Liver (tissue), 3 donors: Measurements from ENCODE around the gene TXNRD2.

Experiments
- CTCF ChIP-seq: fragments of 150-350 bp; IDR thresholded peaks from 2 replicates; pipeline ENCODE4 v1.5.1; 2017; ENCODE audit warnings: improper control_type of control experiment, low read depth, low read length; ENCODE audit not compliant: missing input control
- EGR1 ChIP-seq, 2 donors: IDR thresholded peaks; 2 replicates each; pipeline ENCODE4 v1.6.1; 2016 to 2018; ENCODE audit warnings: antibody characterized with exemption in 2 of 2, low read depth in 2 of 2
- MAX ChIP-seq: IDR thresholded peaks from 2 replicates; pipeline ENCODE4 v1.6.1; 2016; ENCODE audit warnings: antibody characterized with exemption
- donor health status: healthy.
- donor health status: healthy.

GRCh38 chr22:19929586-19930550 lies 11.8 kb downstream of the TXNRD2 start:
- TF ChIP-seq EGR1 (IDR thresholded peaks at IDR 0.05; ENCODE audit: low read depth in 2 of 2) (no peak), MAX (no peak), CTCF (no peak)
